NB4 (cell line): Measurements from ENCODE around the gene ALDH16A1.

ENCODE experiments used
- MYC ChIP-seq: IDR thresholded peaks from 2 replicates; pipeline ENCODE4 v1.6.1; 2011; ENCODE audit warnings: low read depth, low read length
- POLR2A ChIP-seq: IDR thresholded peaks from 2 replicates; pipeline ENCODE4 v1.6.1; 2011; ENCODE audit warnings: mild to moderate bottlenecking; ENCODE audit not compliant: insufficient read length; ENCODE audit errors: extremely low read depth
- TF ChIP-seq, protein P1 (sequence below): IDR thresholded peaks from one replicate; pipeline ENCODE4 v1.5.1; 2012; ENCODE audit warnings: low read depth, low read length

DNA sequence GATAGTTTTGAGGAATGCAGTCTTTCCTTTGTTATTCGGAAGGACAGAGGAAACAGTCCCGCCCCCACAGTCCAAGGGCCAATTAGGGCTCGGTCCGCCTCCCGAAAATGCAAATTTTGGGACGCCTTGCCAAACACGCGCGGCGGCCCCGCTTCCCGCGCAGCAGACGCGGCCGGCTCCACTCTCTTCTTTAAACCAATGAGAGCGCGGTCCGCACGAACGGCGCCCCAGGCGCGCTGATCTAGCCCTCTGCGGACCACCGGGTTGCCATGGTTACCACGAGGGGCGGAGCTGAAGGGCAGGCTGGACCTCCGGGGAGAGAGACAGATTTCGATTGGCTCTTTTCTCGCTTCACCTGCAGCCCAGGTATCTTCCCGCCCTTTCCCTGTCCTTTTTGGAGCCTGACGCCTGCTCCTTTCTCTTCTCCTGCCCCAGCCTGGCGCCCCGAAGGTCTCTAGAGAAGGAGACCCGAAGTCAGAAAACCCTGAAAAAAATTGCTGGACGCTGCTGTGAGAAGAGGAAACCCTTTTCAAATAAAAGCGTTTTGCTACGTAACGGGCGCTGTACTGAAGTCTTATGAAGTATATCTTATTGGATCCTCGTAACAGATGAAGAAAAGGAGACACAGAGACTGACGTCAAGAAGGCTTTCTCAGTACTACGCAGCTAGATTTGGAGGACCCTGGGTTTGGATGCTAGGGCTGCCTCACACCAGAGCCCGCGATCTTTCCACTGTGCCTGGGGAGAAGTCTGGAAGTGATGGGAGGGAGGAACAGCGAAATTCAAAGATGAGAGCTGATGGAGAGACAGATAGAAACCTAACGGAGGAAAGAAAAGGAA is 31.8 kb upstream of the ALDH16A1 start:
- TF ChIP-seq, protein P1, sequence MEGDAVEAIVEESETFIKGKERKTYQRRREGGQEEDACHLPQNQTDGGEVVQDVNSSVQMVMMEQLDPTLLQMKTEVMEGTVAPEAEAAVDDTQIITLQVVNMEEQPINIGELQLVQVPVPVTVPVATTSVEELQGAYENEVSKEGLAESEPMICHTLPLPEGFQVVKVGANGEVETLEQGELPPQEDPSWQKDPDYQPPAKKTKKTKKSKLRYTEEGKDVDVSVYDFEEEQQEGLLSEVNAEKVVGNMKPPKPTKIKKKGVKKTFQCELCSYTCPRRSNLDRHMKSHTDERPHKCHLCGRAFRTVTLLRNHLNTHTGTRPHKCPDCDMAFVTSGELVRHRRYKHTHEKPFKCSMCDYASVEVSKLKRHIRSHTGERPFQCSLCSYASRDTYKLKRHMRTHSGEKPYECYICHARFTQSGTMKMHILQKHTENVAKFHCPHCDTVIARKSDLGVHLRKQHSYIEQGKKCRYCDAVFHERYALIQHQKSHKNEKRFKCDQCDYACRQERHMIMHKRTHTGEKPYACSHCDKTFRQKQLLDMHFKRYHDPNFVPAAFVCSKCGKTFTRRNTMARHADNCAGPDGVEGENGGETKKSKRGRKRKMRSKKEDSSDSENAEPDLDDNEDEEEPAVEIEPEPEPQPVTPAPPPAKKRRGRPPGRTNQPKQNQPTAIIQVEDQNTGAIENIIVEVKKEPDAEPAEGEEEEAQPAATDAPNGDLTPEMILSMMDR = no peak
- TF ChIP-seq POLR2A = no peak
- no peak for TF ChIP-seq MYC
